ENCODE data around the gene RAB3D.
"Not testable (repeated sequence)": the region's sequence is repeated elsewhere in the genome, so short reads cannot be mapped to it uniquely, and the experiment has no call there.

The RAB3D gene

DNA sequence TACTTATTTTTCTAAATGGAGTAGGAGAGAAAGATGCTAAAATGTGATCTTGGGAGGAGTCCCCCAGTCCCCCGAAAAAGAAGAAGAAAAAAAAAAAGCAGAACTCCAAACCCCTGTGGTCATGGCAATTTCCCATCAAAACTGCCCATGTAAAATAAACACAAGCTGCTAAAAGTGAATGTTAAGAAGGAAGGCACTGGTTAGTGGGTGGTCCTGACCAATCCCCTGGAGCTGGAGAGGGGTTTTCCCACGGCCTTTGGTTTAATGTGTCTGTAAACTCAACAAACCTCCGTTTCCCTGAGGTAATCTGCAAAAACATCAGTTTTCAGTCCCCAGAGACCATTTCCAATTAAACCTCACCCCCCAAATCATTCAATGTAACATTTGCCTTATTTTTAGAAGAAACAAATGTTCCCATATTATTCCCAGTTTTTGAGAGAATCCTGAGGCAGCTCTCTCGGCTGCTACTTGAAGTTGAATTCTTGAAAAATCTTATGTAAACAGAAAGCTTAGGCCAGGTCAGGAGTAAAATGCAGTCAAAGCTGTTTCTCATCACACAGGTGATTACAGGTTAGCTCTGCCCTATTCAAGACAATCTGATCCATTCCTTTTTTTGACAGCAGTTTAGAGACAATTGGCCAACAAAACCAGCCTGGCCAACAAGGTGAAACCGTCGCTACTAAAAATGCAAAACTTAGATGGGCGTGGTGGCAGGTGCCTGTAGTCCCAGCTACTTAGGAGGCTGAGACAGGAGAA, 17.0 kb downstream of the RAB3D start:
- ATAC-seq = no peak
- no peak for TF ChIP-seq PATZ1 (CRISPR knock-in tag; IDR thresholded peaks at IDR 0.05; ENCODE audit: borderline replicate concordance)
- no peak for TF ChIP-seq GLIS3 (CRISPR knock-in tag; IDR thresholded peaks at IDR 0.05)
- TF ChIP-seq ZC3H10 (CRISPR knock-in tag; IDR thresholded peaks at IDR 0.05) = no peak
- TF ChIP-seq, protein P1, sequence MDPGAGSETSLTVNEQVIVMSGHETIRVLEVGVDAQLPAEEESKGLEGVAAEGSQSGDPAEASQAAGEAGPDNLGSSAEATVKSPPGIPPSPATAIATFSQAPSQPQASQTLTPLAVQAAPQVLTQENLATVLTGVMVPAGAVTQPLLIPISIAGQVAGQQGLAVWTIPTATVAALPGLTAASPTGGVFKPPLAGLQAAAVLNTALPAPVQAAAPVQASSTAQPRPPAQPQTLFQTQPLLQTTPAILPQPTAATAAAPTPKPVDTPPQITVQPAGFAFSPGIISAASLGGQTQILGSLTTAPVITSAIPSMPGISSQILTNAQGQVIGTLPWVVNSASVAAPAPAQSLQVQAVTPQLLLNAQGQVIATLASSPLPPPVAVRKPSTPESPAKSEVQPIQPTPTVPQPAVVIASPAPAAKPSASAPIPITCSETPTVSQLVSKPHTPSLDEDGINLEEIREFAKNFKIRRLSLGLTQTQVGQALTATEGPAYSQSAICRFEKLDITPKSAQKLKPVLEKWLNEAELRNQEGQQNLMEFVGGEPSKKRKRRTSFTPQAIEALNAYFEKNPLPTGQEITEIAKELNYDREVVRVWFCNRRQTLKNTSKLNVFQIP (CRISPR knock-in tag; IDR thresholded peaks at IDR 0.05; ENCODE audit: borderline replicate concordance, low read depth) = no peak
- TF ChIP-seq ZFP30 (CRISPR knock-in tag; IDR thresholded peaks at IDR 0.05) = no peak
- TF ChIP-seq ZFP3 (CRISPR knock-in tag; IDR thresholded peaks at IDR 0.05) = no peak
- TF ChIP-seq PPARA (CRISPR knock-in tag; IDR thresholded peaks at IDR 0.05; ENCODE audit: borderline replicate concordance) = no peak
- no peak for TF ChIP-seq CSRNP3 (CRISPR knock-in tag; IDR thresholded peaks at IDR 0.05)
- TF ChIP-seq CSDC2 (CRISPR knock-in tag; IDR thresholded peaks at IDR 0.05) = no peak
- TF ChIP-seq OSR1 (CRISPR knock-in tag; IDR thresholded peaks at IDR 0.05) = no peak
- TF ChIP-seq RARB (CRISPR knock-in tag; IDR thresholded peaks at IDR 0.05) = no peak
- no peak for TF ChIP-seq SNAI2 (CRISPR knock-in tag; IDR thresholded peaks at IDR 0.05)
- TF ChIP-seq BACH2 (CRISPR knock-in tag; IDR thresholded peaks at IDR 0.05; ENCODE audit: borderline replicate concordance) = no peak
- TF ChIP-seq ARNTL (CRISPR knock-in tag; IDR thresholded peaks at IDR 0.05; ENCODE audit: borderline replicate concordance, low read depth) = no peak
- TF ChIP-seq ISL1 (CRISPR knock-in tag; IDR thresholded peaks at IDR 0.05) = no peak
- TF ChIP-seq ESRRG (CRISPR knock-in tag; IDR thresholded peaks at IDR 0.05) = no peak
- TF ChIP-seq, protein P2, sequence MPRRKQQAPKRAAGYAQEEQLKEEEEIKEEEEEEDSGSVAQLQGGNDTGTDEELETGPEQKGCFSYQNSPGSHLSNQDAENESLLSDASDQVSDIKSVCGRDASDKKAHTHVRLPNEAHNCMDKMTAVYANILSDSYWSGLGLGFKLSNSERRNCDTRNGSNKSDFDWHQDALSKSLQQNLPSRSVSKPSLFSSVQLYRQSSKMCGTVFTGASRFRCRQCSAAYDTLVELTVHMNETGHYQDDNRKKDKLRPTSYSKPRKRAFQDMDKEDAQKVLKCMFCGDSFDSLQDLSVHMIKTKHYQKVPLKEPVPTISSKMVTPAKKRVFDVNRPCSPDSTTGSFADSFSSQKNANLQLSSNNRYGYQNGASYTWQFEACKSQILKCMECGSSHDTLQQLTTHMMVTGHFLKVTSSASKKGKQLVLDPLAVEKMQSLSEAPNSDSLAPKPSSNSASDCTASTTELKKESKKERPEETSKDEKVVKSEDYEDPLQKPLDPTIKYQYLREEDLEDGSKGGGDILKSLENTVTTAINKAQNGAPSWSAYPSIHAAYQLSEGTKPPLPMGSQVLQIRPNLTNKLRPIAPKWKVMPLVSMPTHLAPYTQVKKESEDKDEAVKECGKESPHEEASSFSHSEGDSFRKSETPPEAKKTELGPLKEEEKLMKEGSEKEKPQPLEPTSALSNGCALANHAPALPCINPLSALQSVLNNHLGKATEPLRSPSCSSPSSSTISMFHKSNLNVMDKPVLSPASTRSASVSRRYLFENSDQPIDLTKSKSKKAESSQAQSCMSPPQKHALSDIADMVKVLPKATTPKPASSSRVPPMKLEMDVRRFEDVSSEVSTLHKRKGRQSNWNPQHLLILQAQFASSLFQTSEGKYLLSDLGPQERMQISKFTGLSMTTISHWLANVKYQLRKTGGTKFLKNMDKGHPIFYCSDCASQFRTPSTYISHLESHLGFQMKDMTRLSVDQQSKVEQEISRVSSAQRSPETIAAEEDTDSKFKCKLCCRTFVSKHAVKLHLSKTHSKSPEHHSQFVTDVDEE (CRISPR knock-in tag; IDR thresholded peaks at IDR 0.05) = no peak

- ATAC-seq = no peak
- no peak for TF ChIP-seq ARNTL (CRISPR knock-in tag; IDR thresholded peaks at IDR 0.05; ENCODE audit: borderline replicate concordance, low read depth)
- TF ChIP-seq CREB5 (CRISPR knock-in tag; IDR thresholded peaks at IDR 0.05; ENCODE audit: low read depth) = no peak
These were observed 18.0 kb downstream of the RAB3D start for GRCh38 chr19:11321191-11322126.

DNA sequence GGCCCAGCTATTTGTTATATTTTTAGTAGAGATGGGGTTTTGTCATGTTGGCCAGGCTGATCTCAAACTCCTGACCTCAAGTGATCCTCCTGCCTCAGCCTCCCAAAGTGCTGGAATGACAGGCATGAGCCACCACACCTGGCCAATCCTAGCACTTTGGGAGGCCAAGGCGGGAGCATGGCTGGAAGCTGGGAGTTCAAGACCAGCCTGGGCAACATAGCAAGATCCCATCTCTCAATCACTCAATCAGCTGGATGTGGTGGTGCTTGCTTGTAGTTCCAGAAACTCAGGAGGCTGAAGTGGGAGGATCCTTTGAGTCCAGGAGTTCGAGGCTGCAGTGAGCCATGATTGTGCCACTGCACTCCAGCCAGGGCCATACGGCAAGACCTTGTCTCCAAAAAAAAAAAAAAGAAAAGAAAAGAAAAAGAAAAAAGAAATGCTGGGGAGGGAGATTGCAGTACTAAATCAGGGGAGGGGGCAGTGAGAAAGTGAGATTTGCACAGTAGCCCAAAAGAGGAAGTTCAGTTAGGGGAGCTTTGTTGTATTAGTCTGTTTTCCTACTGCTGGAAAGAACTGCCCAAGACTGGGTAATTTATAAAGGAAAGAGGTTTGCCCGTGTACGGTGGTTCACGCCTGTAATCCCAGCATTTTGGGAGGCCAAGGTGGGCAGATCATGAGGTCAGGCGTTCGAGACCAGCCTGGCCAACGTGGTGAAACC, 19.0 kb downstream of the RAB3D start:
- not testable (repeated sequence) for ATAC-seq
